WTC11 (cell line): ENCODE results near the gene MEGF10. TPM values are rescaled to one million over a fixed set of nuclear protein-coding genes. Genes with fewer than 3 reads are reported as not detected.
A peak's percentile ranks its signal among the peaks of the same experiment; 100 is the strongest.

Source experiments
- ATAC-seq: fragments of 200-7000 bp; cut with Tn5 transposase; 2 replicates; pipeline ENCODE4 v1.10.0; 2021; ENCODE audit warnings: mild to moderate bottlenecking, moderate library complexity
- CTCF ChIA-PET: fragments of 300-600 bp; sonication (Branson Sonifier 250); formaldehyde crosslinking; loops from one replicate; lab custom pipeline; 2021; ENCODE audit warnings: antibody characterized with exemption; lab: Charles Lee
- POLR2A ChIA-PET: fragments of 350-600 bp; sonication (Branson Sonifier 250); formaldehyde crosslinking; loops from one replicate; lab custom pipeline; 2021; ENCODE audit warnings: antibody characterized with exemption; lab: Charles Lee
- DNase-seq: peaks from one replicate; pipeline ENCODE4 v3.0.0; 2021; ENCODE audit warnings: low spot score
- H3K27ac Mint-ChIP-seq: 2 replicates; pipeline ENCODE4 v1.8.0; 2021; ENCODE audit warnings: mixed read lengths
- H3K27me3 Mint-ChIP-seq: 2 replicates; pipeline ENCODE4 v1.8.0; 2021; ENCODE audit warnings: low read depth, mild to moderate bottlenecking, moderate library complexity, mixed read lengths
- H3K36me3 Mint-ChIP-seq: 2 replicates; pipeline ENCODE4 v1.8.0; 2021; ENCODE audit warnings: mixed read lengths
- H3K4me1 Mint-ChIP-seq: 2 replicates; pipeline ENCODE4 v1.8.0; 2022; ENCODE audit warnings: mixed read lengths
- H3K4me3 Mint-ChIP-seq: 2 replicates; pipeline ENCODE4 v1.8.0; 2021; ENCODE audit warnings: mild to moderate bottlenecking, moderate library complexity, mixed read lengths
- H3K9me3 Mint-ChIP-seq: 2 replicates; pipeline ENCODE4 v1.8.0; 2021; ENCODE audit warnings: mixed read lengths
- AR ChIP-seq: fragments of 250-450 bp; sonication (Bioruptor Pico); IDR thresholded peaks from 2 replicates; pipeline ENCODE4 v1.9.0; 2021; ENCODE audit warnings: mild to moderate bottlenecking
- ATF6 ChIP-seq: sonication (generic); formaldehyde crosslinking; IDR thresholded peaks from 2 replicates; pipeline ENCODE4 v1.8.1; 2023; ENCODE audit warnings: mild to moderate bottlenecking, missing genetic modification reagents
- CREB1 ChIP-seq: sonication (generic); formaldehyde crosslinking; IDR thresholded peaks from 2 replicates; pipeline ENCODE4 v1.8.0; 2023; ENCODE audit warnings: mild to moderate bottlenecking, missing genetic modification reagents
- E2F4 ChIP-seq: sonication (generic); formaldehyde crosslinking; IDR thresholded peaks from 2 replicates; pipeline ENCODE4 v1.8.1; 2022; ENCODE audit warnings: low read depth, mild to moderate bottlenecking, moderate library complexity, missing genetic modification reagents, borderline replicate concordance
- EMX1 ChIP-seq: fragments of 250-450 bp; sonication (Bioruptor Pico); IDR thresholded peaks from 2 replicates; pipeline ENCODE4 v1.8.0; 2021; ENCODE audit warnings: mild to moderate bottlenecking
- ETV6 ChIP-seq: sonication (generic); formaldehyde crosslinking; IDR thresholded peaks from 2 replicates; pipeline ENCODE4 v1.8.1; 2022; ENCODE audit warnings: mild to moderate bottlenecking, missing genetic modification reagents
- FOXJ3 ChIP-seq: sonication (generic); formaldehyde crosslinking; IDR thresholded peaks from 2 replicates; pipeline ENCODE4 v1.9.0; 2021; ENCODE audit warnings: missing genetic modification reagents, mild to moderate bottlenecking, borderline replicate concordance
- GABPB1 ChIP-seq: sonication (generic); formaldehyde crosslinking; IDR thresholded peaks from 2 replicates; pipeline ENCODE4 v1.8.1; 2023; ENCODE audit warnings: mild to moderate bottlenecking, missing genetic modification reagents
- GTF2I ChIP-seq: fragments of 250-450 bp; sonication (Bioruptor Pico); conservative IDR thresholded peaks from 2 replicates; pipeline ENCODE4 v1.4.0; 2021; ENCODE audit warnings: mild to moderate bottlenecking
- JAZF1 ChIP-seq: fragments of 250-450 bp; sonication (Bioruptor Pico); IDR thresholded peaks from 2 replicates; pipeline ENCODE4 v1.9.0; 2021; ENCODE audit warnings: moderate library complexity, mild to moderate bottlenecking, inconsistent platforms
- MYBL2 ChIP-seq: sonication (generic); formaldehyde crosslinking; IDR thresholded peaks from 2 replicates; pipeline ENCODE4 v1.8.1; 2023; ENCODE audit warnings: mild to moderate bottlenecking, moderate library complexity, missing genetic modification reagents
- NFATC4 ChIP-seq: fragments of 250-450 bp; sonication (Bioruptor Pico); IDR thresholded peaks from 2 replicates; pipeline ENCODE4 v1.9.0; 2021; ENCODE audit warnings: mild to moderate bottlenecking
- PRRX2 ChIP-seq: fragments of 250-450 bp; sonication (Bioruptor Pico); IDR thresholded peaks from 2 replicates; pipeline ENCODE4 v1.8.0; 2021; ENCODE audit warnings: mild to moderate bottlenecking
- RELA ChIP-seq: sonication (generic); formaldehyde crosslinking; IDR thresholded peaks from 2 replicates; pipeline ENCODE4 v1.8.1; 2022; ENCODE audit warnings: missing genetic modification reagents, mild to moderate bottlenecking, borderline replicate concordance
- RORB ChIP-seq: fragments of 250-450 bp; sonication (Bioruptor Pico); IDR thresholded peaks from 2 replicates; pipeline ENCODE4 v1.9.0; 2021; ENCODE audit warnings: mild to moderate bottlenecking
- SMAD4 ChIP-seq: sonication (generic); formaldehyde crosslinking; IDR thresholded peaks from 2 replicates; pipeline ENCODE4 v1.8.0; 2022; ENCODE audit warnings: mild to moderate bottlenecking, missing genetic modification reagents
- TCF7 ChIP-seq: sonication (generic); formaldehyde crosslinking; IDR thresholded peaks from 2 replicates; pipeline ENCODE4 v1.8.0; 2022; ENCODE audit warnings: mild to moderate bottlenecking, low read depth, missing genetic modification reagents, moderate library complexity
- ZNF219 ChIP-seq: sonication (generic); formaldehyde crosslinking; IDR thresholded peaks from 2 replicates; pipeline ENCODE4 v1.8.0; 2023; ENCODE audit warnings: missing genetic modification reagents, mild to moderate bottlenecking, borderline replicate concordance
- ZNF317 ChIP-seq: sonication (generic); formaldehyde crosslinking; IDR thresholded peaks from 2 replicates; pipeline ENCODE4 v1.8.1; 2023; ENCODE audit warnings: low read depth, mild to moderate bottlenecking, moderate library complexity, missing genetic modification reagents, borderline replicate concordance
- ZNF512 ChIP-seq: sonication (generic); formaldehyde crosslinking; IDR thresholded peaks from 2 replicates; pipeline ENCODE4 v1.8.1; 2022; ENCODE audit warnings: missing genetic modification reagents, borderline replicate concordance
- ZNF671 ChIP-seq: fragments of 250-450 bp; sonication (Bioruptor Pico); IDR thresholded peaks from 2 replicates; pipeline ENCODE4 v1.8.0; 2021; ENCODE audit warnings: mild to moderate bottlenecking
- total RNA-seq: library from RNA; stranded (reverse); gene quantifications from 3 replicates; pipeline ENCODE4 v1.2.3, GENCODE V29; 2021
- TF ChIP-seq, protein P1 (sequence below): sonication (generic); formaldehyde crosslinking; IDR thresholded peaks from 2 replicates; pipeline ENCODE4 v1.8.0; 2023; ENCODE audit warnings: mild to moderate bottlenecking, missing genetic modification reagents
- TF ChIP-seq, protein P2 (sequence below): sonication (generic); formaldehyde crosslinking; conservative IDR thresholded peaks from 2 replicates; pipeline ENCODE4 v1.8.1; 2022; ENCODE audit warnings: mild to moderate bottlenecking, missing genetic modification reagents
- TF ChIP-seq, protein P3 (sequence below): sonication (generic); formaldehyde crosslinking; conservative IDR thresholded peaks from 2 replicates; pipeline ENCODE4 v1.8.1; 2023; ENCODE audit warnings: mild to moderate bottlenecking, low read depth, missing genetic modification reagents, moderate library complexity

MEGF10 gene
- total RNA-seq, 1 experiment from 2014 or later = 24.5 TPM

DNA sequence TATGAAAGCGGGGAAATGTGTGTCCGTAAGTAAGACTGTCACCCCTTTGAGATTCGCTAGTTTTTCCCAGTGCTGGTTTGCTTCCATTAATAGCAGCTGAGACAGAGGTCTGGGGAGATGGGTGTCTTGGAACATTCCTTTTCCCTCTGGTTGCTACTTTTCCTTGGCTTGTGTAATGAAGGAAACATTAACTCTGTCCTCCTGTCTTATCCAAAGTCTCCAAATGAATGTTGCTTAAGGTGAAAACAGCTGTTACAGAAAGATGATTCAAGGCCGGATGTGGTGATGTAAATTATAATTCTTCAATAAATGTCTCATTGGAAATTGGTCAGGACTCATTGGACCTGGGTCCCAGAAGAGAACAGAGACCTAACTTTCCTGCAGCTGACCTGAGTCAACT is 50.0 kb downstream of the MEGF10 start:
- ATAC-seq = no peak
- no peak for TF ChIP-seq ATF6
- TF ChIP-seq, protein P1, sequence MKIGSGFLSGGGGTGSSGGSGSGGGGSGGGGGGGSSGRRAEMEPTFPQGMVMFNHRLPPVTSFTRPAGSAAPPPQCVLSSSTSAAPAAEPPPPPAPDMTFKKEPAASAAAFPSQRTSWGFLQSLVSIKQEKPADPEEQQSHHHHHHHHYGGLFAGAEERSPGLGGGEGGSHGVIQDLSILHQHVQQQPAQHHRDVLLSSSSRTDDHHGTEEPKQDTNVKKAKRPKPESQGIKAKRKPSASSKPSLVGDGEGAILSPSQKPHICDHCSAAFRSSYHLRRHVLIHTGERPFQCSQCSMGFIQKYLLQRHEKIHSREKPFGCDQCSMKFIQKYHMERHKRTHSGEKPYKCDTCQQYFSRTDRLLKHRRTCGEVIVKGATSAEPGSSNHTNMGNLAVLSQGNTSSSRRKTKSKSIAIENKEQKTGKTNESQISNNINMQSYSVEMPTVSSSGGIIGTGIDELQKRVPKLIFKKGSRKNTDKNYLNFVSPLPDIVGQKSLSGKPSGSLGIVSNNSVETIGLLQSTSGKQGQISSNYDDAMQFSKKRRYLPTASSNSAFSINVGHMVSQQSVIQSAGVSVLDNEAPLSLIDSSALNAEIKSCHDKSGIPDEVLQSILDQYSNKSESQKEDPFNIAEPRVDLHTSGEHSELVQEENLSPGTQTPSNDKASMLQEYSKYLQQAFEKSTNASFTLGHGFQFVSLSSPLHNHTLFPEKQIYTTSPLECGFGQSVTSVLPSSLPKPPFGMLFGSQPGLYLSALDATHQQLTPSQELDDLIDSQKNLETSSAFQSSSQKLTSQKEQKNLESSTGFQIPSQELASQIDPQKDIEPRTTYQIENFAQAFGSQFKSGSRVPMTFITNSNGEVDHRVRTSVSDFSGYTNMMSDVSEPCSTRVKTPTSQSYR (CRISPR knock-in tag) = no peak
- TF ChIP-seq ZNF317 (CRISPR knock-in tag) = no peak
- no peak for TF ChIP-seq AR (CRISPR knock-in tag)
- TF ChIP-seq ZNF512 (CRISPR knock-in tag) = no peak
- no peak for TF ChIP-seq TCF7
- no peak for TF ChIP-seq RELA (CRISPR knock-in tag)
- TF ChIP-seq FOXJ3 (CRISPR knock-in tag) = no peak
- no peak for TF ChIP-seq SMAD4 (CRISPR knock-in tag)
- TF ChIP-seq, protein P2, sequence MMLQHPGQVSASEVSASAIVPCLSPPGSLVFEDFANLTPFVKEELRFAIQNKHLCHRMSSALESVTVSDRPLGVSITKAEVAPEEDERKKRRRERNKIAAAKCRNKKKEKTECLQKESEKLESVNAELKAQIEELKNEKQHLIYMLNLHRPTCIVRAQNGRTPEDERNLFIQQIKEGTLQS (CRISPR knock-in tag) = no peak
- no peak for TF ChIP-seq ETV6 (CRISPR knock-in tag)
- TF ChIP-seq CREB1 = no peak
- no peak for TF ChIP-seq PRRX2 (CRISPR knock-in tag)
- TF ChIP-seq GABPB1 = no peak
- no peak for TF ChIP-seq NFATC4 (CRISPR knock-in tag)
- DNase-seq = no peak
- no peak overlapping the region for H3K4me3 Mint-ChIP-seq
- H3K9me3 Mint-ChIP-seq = 0 out of 2 replicates have a peak, but pooled peaks cover 2% of the 10 kb centered on the region
- H3K4me1 Mint-ChIP-seq = peaks cover 62% of the 10 kb centered on the region
- POLR2A ChIA-PET = no interaction called here
- no peaks in the 10 kb centered on the region for H3K27me3 Mint-ChIP-seq
- peaks cover 23% of the 10 kb centered on the region for H3K36me3 Mint-ChIP-seq
- H3K27ac Mint-ChIP-seq = peak overlapping the region; percentile 2; the same call in 1 of the 2 replicates
- CTCF ChIA-PET = no interaction called here

- H3K4me1 Mint-ChIP-seq = peaks cover 52% of the 10 kb centered on the region
- H3K27ac Mint-ChIP-seq = peak overlapping the region; percentile 9; the same call in 1 of the 2 replicates
- H3K4me3 Mint-ChIP-seq = no peak overlapping the region
- no peaks in the 10 kb centered on the region for H3K27me3 Mint-ChIP-seq
- POLR2A ChIA-PET = no interaction called here
- ATAC-seq (no peak), DNase-seq (no peak)
- H3K9me3 Mint-ChIP-seq = peaks cover 12% of the 10 kb centered on the region
- CTCF ChIA-PET = interaction anchor here (0.9 kb wide), 1 partner anchor 16 kb away, joined by 4 read pairs; no protein-coding TSS in a partner anchor
- peaks cover 29% of the 10 kb centered on the region for H3K36me3 Mint-ChIP-seq
- TF ChIP-seq, protein P3, sequence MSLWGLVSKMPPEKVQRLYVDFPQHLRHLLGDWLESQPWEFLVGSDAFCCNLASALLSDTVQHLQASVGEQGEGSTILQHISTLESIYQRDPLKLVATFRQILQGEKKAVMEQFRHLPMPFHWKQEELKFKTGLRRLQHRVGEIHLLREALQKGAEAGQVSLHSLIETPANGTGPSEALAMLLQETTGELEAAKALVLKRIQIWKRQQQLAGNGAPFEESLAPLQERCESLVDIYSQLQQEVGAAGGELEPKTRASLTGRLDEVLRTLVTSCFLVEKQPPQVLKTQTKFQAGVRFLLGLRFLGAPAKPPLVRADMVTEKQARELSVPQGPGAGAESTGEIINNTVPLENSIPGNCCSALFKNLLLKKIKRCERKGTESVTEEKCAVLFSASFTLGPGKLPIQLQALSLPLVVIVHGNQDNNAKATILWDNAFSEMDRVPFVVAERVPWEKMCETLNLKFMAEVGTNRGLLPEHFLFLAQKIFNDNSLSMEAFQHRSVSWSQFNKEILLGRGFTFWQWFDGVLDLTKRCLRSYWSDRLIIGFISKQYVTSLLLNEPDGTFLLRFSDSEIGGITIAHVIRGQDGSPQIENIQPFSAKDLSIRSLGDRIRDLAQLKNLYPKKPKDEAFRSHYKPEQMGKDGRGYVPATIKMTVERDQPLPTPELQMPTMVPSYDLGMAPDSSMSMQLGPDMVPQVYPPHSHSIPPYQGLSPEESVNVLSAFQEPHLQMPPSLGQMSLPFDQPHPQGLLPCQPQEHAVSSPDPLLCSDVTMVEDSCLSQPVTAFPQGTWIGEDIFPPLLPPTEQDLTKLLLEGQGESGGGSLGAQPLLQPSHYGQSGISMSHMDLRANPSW (CRISPR knock-in tag) = no peak
- TF ChIP-seq GABPB1 (no peak), RORB (no peak), GTF2I (CRISPR knock-in tag) (no peak), MYBL2 (CRISPR knock-in tag) (no peak), JAZF1 (CRISPR knock-in tag) (no peak), ZNF219 (CRISPR knock-in tag) (no peak), EMX1 (no peak), E2F4 (CRISPR knock-in tag) (no peak), ZNF671 (CRISPR knock-in tag) (no peak)
Measured at GRCh38 chr5:127342364-127342763, 51.8 kb downstream of the MEGF10 start.
